Memory B cell (primary cell): ENCODE data around the gene UGT1A7.
"Not testable (repeated sequence)": the region's sequence is repeated elsewhere in the genome, so short reads cannot be mapped to it uniquely, and the experiment has no call there.

Experiments
- ATAC-seq: fragments of 150-1000 bp; cut with Tn5 transposase; 2 replicates; pipeline ENCODE4 v1.10.0; 2021; ENCODE audit warnings: low read depth, mild to moderate bottlenecking, moderate library complexity
- DNase-seq, 2 donors: peaks; one replicate each; pipeline ENCODE4 v3.0.0; 2022; ENCODE audit warnings: low spot score in 2 of 2
- H3K27ac Mint-ChIP-seq: one replicate; pipeline ENCODE4 v1.8.0; 2022; ENCODE audit warnings: mild to moderate bottlenecking, moderate library complexity, mixed read lengths
- H3K27me3 Mint-ChIP-seq: one replicate; pipeline ENCODE4 v1.8.0; 2022; ENCODE audit warnings: mixed read lengths
- H3K36me3 Mint-ChIP-seq: one replicate; pipeline ENCODE4 v1.8.0; 2022; ENCODE audit warnings: mild to moderate bottlenecking, mixed read lengths
- H3K4me1 Mint-ChIP-seq: one replicate; pipeline ENCODE4 v1.8.0; 2022; ENCODE audit warnings: mixed read lengths
- H3K4me3 Mint-ChIP-seq: one replicate; pipeline ENCODE4 v1.8.0; 2022; ENCODE audit warnings: mild to moderate bottlenecking, moderate library complexity, mixed read lengths
- H3K9me3 Mint-ChIP-seq: one replicate; pipeline ENCODE4 v1.8.0; 2022; ENCODE audit warnings: mixed read lengths

The UGT1A7 gene

GRCh38 chr2:233712611-233713261 is 31.0 kb downstream of the UGT1A7 start, which contains the start of gene UGT1A5:
Gene UGT1A5 (plus strand): TSS chr2:233712907. CDS start chr2:233712992, 85 bp downstream.
- Mint-ChIP-seq H3K4me3 (no peak within 1 kb of the TSS), H3K27ac (no peak within 1 kb of the TSS), H3K9me3 (no peaks in the 10 kb centered on the region), H3K4me1 (peaks cover 6% of the 10 kb centered on the region), H3K27me3 (peaks cover 14% of the 10 kb centered on the region), H3K36me3 (no peaks in the 10 kb centered on the region)
- ATAC-seq (no peak), DNase-seq (no peak)

GRCh38 chr2:233713262-233713615 is 31.5 kb downstream of the UGT1A7 start:
- no peak overlapping the region for H3K27ac Mint-ChIP-seq
- H3K4me3 Mint-ChIP-seq: no peak overlapping the region
- H3K9me3 Mint-ChIP-seq: no peaks in the 10 kb centered on the region
- H3K4me1 Mint-ChIP-seq: peaks cover 6% of the 10 kb centered on the region
- DNase-seq (no peak), ATAC-seq (no peak)
- H3K27me3 Mint-ChIP-seq: peaks cover 16% of the 10 kb centered on the region
- H3K36me3 Mint-ChIP-seq: no peaks in the 10 kb centered on the region

GRCh38 chr2:233714121-233714520 is 32.4 kb downstream of the UGT1A7 start:
- H3K27ac Mint-ChIP-seq: no peak overlapping the region
- DNase-seq: no peak
- peaks cover 16% of the 10 kb centered on the region for H3K27me3 Mint-ChIP-seq
- H3K9me3 Mint-ChIP-seq: no peaks in the 10 kb centered on the region
- peaks cover 6% of the 10 kb centered on the region for H3K4me1 Mint-ChIP-seq
- H3K4me3 Mint-ChIP-seq: no peak overlapping the region
- ATAC-seq: no peak
- no peaks in the 10 kb centered on the region for H3K36me3 Mint-ChIP-seq

GRCh38 chr2:233718552-233718951 is 36.9 kb downstream of the UGT1A7 start, which contains the start of gene UGT1A4:
Gene UGT1A4 (plus strand): TSS chr2:233718736. CDS start chr2:233718821, 85 bp downstream.
- no peaks in the 10 kb centered on the region for H3K36me3 Mint-ChIP-seq
- ATAC-seq (no peak), DNase-seq (no peak)
- no peaks in the 10 kb centered on the region for H3K4me1 Mint-ChIP-seq
- H3K27ac Mint-ChIP-seq: no peak within 1 kb of the TSS
- H3K4me3 Mint-ChIP-seq: no peak within 1 kb of the TSS
- peaks cover 14% of the 10 kb centered on the region for H3K27me3 Mint-ChIP-seq
- no peaks in the 10 kb centered on the region for H3K9me3 Mint-ChIP-seq

- Mint-ChIP-seq H3K36me3 (no peaks in the 10 kb centered on the region), H3K9me3 (no peaks in the 10 kb centered on the region), H3K27ac (no peak within 1 kb of the TSS), H3K27me3 (peaks cover 16% of the 10 kb centered on the region), H3K4me1 (no peaks in the 10 kb centered on the region), H3K4me3 (no peak within 1 kb of the TSS)
- ATAC-seq (no peak), DNase-seq (no peak)
These were observed 47.1 kb downstream of the UGT1A7 start, which contains the start of gene UGT1A3 for GRCh38 chr2:233728723-233729301. Gene UGT1A3 (plus strand): TSS chr2:233729042. CDS start chr2:233729127, 85 bp downstream.

- H3K9me3 Mint-ChIP-seq, H3K4me1 Mint-ChIP-seq, ATAC-seq, H3K27ac Mint-ChIP-seq, DNase-seq, H3K36me3 Mint-ChIP-seq, H3K4me3 Mint-ChIP-seq: not testable (repeated sequence)
- peaks cover 28% of the 10 kb centered on the region for H3K27me3 Mint-ChIP-seq
These were observed 55.4 kb downstream of the UGT1A7 start for GRCh38 chr2:233736868-233737653.

- no peak for ATAC-seq
- DNase-seq: no peak
- H3K4me1 Mint-ChIP-seq: no peaks in the 10 kb centered on the region
- H3K27me3 Mint-ChIP-seq: peaks cover 25% of the 10 kb centered on the region
- no peak overlapping the region for H3K27ac Mint-ChIP-seq
- no peaks in the 10 kb centered on the region for H3K36me3 Mint-ChIP-seq
- no peaks in the 10 kb centered on the region for H3K9me3 Mint-ChIP-seq
- no peak overlapping the region for H3K4me3 Mint-ChIP-seq
These were observed 59.2 kb downstream of the UGT1A7 start for GRCh38 chr2:233740870-233741269.

GRCh38 chr2:233743464-233744259 is 62.0 kb downstream of the UGT1A7 start:
- Mint-ChIP-seq H3K9me3 (no peaks in the 10 kb centered on the region), H3K27me3 (peaks cover 28% of the 10 kb centered on the region), H3K36me3 (no peaks in the 10 kb centered on the region), H3K4me1 (no peaks in the 10 kb centered on the region), H3K4me3 (no peak overlapping the region), H3K27ac (no peak overlapping the region)
- no peak for ATAC-seq
- no peak for DNase-seq

- Mint-ChIP-seq H3K27ac (no peak overlapping the region), H3K36me3 (peaks cover 3% of the 10 kb centered on the region), H3K4me1 (no peaks in the 10 kb centered on the region), H3K27me3 (peaks cover 26% of the 10 kb centered on the region), H3K9me3 (peaks cover 5% of the 10 kb centered on the region), H3K4me3 (no peak overlapping the region)
- DNase-seq: no peak
- no peak for ATAC-seq
These were observed 63.5 kb downstream of the UGT1A7 start for GRCh38 chr2:233745073-233745755.

GRCh38 chr2:233745838-233746237 is 64.1 kb downstream of the UGT1A7 start:
- H3K27ac Mint-ChIP-seq, DNase-seq, H3K9me3 Mint-ChIP-seq, H3K4me1 Mint-ChIP-seq, ATAC-seq, H3K4me3 Mint-ChIP-seq, H3K36me3 Mint-ChIP-seq: not testable (repeated sequence)
- peaks cover 26% of the 10 kb centered on the region for H3K27me3 Mint-ChIP-seq

- H3K27me3 Mint-ChIP-seq: peaks cover 23% of the 10 kb centered on the region
- no peak overlapping the region for H3K4me3 Mint-ChIP-seq
- peaks cover 5% of the 10 kb centered on the region for H3K36me3 Mint-ChIP-seq
- H3K4me1 Mint-ChIP-seq: no peaks in the 10 kb centered on the region
- peaks cover 9% of the 10 kb centered on the region for H3K9me3 Mint-ChIP-seq
- ATAC-seq (no peak), DNase-seq (no peak)
- no peak overlapping the region for H3K27ac Mint-ChIP-seq
These were observed 65.0 kb downstream of the UGT1A7 start for GRCh38 chr2:233746475-233747282.

GRCh38 chr2:233747283-233747544 is 65.5 kb downstream of the UGT1A7 start:
- Mint-ChIP-seq H3K27ac (no peak overlapping the region), H3K36me3 (peaks cover 7% of the 10 kb centered on the region), H3K4me1 (no peaks in the 10 kb centered on the region), H3K27me3 (peaks cover 23% of the 10 kb centered on the region), H3K4me3 (no peak overlapping the region), H3K9me3 (peaks cover 11% of the 10 kb centered on the region)
- ATAC-seq: no peak
- no peak for DNase-seq

GRCh38 chr2:233750689-233751088 is 69.0 kb downstream of the UGT1A7 start:
- Mint-ChIP-seq H3K9me3 (peaks cover 13% of the 10 kb centered on the region), H3K27me3 (peaks cover 22% of the 10 kb centered on the region)
- not testable (repeated sequence) for H3K4me3 Mint-ChIP-seq, ATAC-seq, H3K4me1 Mint-ChIP-seq, H3K27ac Mint-ChIP-seq, H3K36me3 Mint-ChIP-seq, DNase-seq
